Heart left ventricle (tissue), 16 donors: ENCODE data around the gene IFNGR2. TPM values are rescaled to one million over a fixed set of nuclear protein-coding genes. Genes with fewer than 3 reads are reported as not detected.

Experiments
- ATAC-seq, 4 donors: fragments of 200-7000 bp; cut with Tn5 transposase; one replicate each; pipeline ENCODE4 v1.9.1; 2020 to 2022; ENCODE audit warnings: moderate library complexity in 4 of 4, mild to moderate bottlenecking in 3 of 4, moderate number of reproducible peaks in 1 of 4
- DNase-seq, 5 donors: peaks; one replicate each; pipeline ENCODE4 v3.0.0-alpha.2; 2020
- H3K27ac ChIP-seq, 12 donors: fragments of 200-600 bp; sonication (generic) in 4 of 12; one replicate each; pipeline versions ENCODE4 v1.5.0 to v1.8.0; 2016 to 2022; ENCODE audit warnings: mild to moderate bottlenecking in 2 of 12
- H3K27me3 ChIP-seq, 9 donors: fragments of 200-600 bp; sonication (generic) in 2 of 9; one replicate each; pipeline versions ENCODE4 v1.5.1 to v1.8.0; 2016 to 2022; ENCODE audit warnings: mild to moderate bottlenecking in 3 of 9
- H3K36me3 ChIP-seq, 9 donors: fragments of 200-600 bp; sonication (generic) in 2 of 9; one replicate each; pipeline versions ENCODE4 v1.5.0 to v1.8.0; 2018 to 2022; ENCODE audit warnings: mild to moderate bottlenecking in 2 of 9
- H3K4me1 ChIP-seq, 12 donors: fragments of 200-600 bp; sonication (generic) in 4 of 12; one replicate each; pipeline versions ENCODE4 v1.5.0 to v1.8.0; 2016 to 2022; ENCODE audit warnings: mild to moderate bottlenecking in 3 of 12
- H3K4me3 ChIP-seq, 12 donors: fragments of 200-600 bp; sonication (generic) in 4 of 12; one replicate each; pipeline versions ENCODE4 v1.5.0 to v1.8.0; 2017 to 2022; ENCODE audit warnings: mild to moderate bottlenecking in 9 of 12, moderate library complexity in 4 of 12
- H3K9me3 ChIP-seq, 12 donors: fragments of 200-600 bp; sonication (generic) in 4 of 12; one replicate each; pipeline versions ENCODE4 v1.5.0 to v1.8.0; 2016 to 2022; ENCODE audit warnings: mild to moderate bottlenecking in 1 of 12
- POLR2A ChIP-seq, 2 donors: fragments of 450-650 bp; IDR thresholded peaks; one replicate each; pipeline ENCODE4 v1.6.1; 2017; ENCODE audit warnings: antibody characterized with exemption in 2 of 2, mild to moderate bottlenecking in 2 of 2, moderate library complexity in 2 of 2
- WGBS, 4 donors: extraction: QIAGEN DNeasy Blood & Tissue Kit in 2 of 4; methylation state at CpG; one replicate each; pipeline versions ENCODE4 v1.1.5 to v1.1.7; 2013 to 2018; 5-methylcytosine and 5-hydroxymethylcytosine counted together
- intact Hi-C, 10 donors: fragments of 100-400 bp; cut with DNase I; formaldehyde crosslinking; loops; one replicate each; pipeline versions ENCODE4 v1.11.1 to v1.14.2; 2022
- polyA plus RNA-seq, 2 donors: library from polyadenylated mRNA; stranded (reverse); fragments of 200-250 nt; gene quantifications; one replicate each; pipeline ENCODE4 v1.2.3, GENCODE V29; 2013
- total RNA-seq, 9 donors: library from RNA; depleted of rRNA in 2 of 9; stranded (reverse); fragments of >200 nt in 2 of 9; fragmentation: NEBNext Ultra II Directional in 3 of 9; extraction: Animal tissue kit (Norgen Biotek cat#: 25700) in 3 of 9; gene quantifications; one replicate each; pipeline versions ENCODE4 v1.1.0 to v1.2.4, GENCODE V29; 2016 to 2023
- TF ChIP-seq, protein P1 (sequence below), 12 donors: fragments of 200-600 bp; sonication (generic) in 4 of 12; IDR thresholded peaks; one replicate each; pipeline versions ENCODE4 v1.5.0 to v1.8.0; 2018 to 2022; ENCODE audit warnings: antibody characterized with exemption in 12 of 12, mild to moderate bottlenecking in 5 of 12
- donor health status: ischemic (EF 13 %, LVEDD 7.1; RV severe dilation, severe dysfunction).
- donor health status: healthy with polysubstance abuse.
- donor health status: DM: no; HTN: yes; CAD: no.
- donor health status: DM: no; HTN: no; CAD: no.
- donor health status: ischemic (EF 25% LVEDD 6.9; RV normal size, moderate dysfunction).
- donor health status: ischemic (EF 25% LVEDD 5.7; RV mildly dilated, moderate dysfunction).
- donor health status: healthy.
- donor health status: DM: yes; HTN: yes; CAD: no.
- donor health status: ischemic (EF 35%, LVEDD 5.7; RV mildly dilated, moderate dysfunction).
- donor health status: nonischemic (EF 11% LVEDD 7.7; RV severe dilation, severe dysfunction).
- donor health status: DM: yes; HTN: yes; CAD: no.
- donor health status: PGD.
- donor health status: ischemic (EF 29% LVEDD 5.4; RV normal size, mild dysfunction).
- donor health status: nonischemic (EF 23%, LVEDD 6.1; RV moderate dilation, normal function).

Gene IFNGR2
- total and polyA plus RNA-seq, 11 donors: 25.1 to 83.3 (median 33.5) TPM

DNA sequence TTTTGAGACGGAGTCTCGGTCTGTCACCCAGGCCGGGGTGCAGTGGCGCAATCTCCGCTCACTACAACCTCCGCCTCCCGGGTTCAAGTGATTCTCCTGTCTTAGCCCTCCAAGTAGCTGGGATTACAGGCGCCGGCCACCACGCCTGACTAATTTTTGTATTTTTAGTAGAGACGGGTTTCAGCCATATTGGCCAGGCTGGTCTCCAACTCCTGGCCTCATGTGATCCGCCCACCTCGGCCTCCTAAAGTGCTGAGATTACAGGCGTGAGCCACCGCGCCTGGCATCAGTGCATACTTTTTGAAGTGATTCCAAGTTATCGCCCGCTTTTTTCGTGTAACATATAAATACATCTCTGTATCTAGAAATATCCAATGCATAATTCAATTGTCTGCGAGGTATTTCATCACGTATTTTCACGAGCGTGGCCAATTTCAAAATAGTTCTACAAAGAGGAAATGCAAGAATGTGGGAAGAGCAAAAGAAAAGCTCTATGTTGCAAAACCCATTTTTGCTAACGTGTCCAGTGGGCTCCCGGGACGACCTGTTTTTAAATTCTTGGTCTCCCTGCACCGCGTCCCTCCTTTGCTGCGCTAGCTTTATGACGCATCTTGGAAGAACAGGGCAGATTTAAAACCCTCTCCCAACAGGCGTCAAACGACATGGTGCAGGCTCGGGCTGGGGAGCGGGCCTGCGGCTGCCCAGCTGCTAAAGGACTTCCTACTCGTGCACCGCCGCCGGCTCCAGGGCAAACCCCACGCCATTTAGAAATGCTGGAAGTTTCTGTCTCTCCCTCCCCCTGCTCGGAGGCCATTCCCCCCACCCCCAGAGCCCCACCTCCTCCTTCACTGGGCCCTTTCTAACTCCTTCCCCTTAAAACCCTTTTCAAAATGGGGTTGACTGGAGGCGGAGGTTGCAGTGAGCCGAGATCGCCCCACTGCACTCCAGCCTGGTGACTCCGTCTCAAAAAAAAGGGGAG is 923 bp upstream of the IFNGR2 start:
- ATAC-seq (peak; percentile 34 to 72 (median 68)), DNase-seq (peak; percentile 73 to 86 (median 75))
- peak overlapping the region; percentile 66 to 96 (median 88) for H3K4me3 ChIP-seq
- TF ChIP-seq POLR2A (IDR thresholded peaks at IDR 0.05): no peak
- TF ChIP-seq, protein P1, sequence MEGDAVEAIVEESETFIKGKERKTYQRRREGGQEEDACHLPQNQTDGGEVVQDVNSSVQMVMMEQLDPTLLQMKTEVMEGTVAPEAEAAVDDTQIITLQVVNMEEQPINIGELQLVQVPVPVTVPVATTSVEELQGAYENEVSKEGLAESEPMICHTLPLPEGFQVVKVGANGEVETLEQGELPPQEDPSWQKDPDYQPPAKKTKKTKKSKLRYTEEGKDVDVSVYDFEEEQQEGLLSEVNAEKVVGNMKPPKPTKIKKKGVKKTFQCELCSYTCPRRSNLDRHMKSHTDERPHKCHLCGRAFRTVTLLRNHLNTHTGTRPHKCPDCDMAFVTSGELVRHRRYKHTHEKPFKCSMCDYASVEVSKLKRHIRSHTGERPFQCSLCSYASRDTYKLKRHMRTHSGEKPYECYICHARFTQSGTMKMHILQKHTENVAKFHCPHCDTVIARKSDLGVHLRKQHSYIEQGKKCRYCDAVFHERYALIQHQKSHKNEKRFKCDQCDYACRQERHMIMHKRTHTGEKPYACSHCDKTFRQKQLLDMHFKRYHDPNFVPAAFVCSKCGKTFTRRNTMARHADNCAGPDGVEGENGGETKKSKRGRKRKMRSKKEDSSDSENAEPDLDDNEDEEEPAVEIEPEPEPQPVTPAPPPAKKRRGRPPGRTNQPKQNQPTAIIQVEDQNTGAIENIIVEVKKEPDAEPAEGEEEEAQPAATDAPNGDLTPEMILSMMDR (IDR thresholded peaks at IDR 0.05): no peak
- no peaks in the 10 kb centered on the region for H3K9me3 ChIP-seq
- intact Hi-C loops: no loop called here
- peaks cover 0 to 74% (median 27%) of the 10 kb centered on the region in 12 donors for H3K4me1 ChIP-seq
- H3K27ac ChIP-seq: peak overlapping the region; percentile 71 to 100 (median 94)
- no peaks in the 10 kb centered on the region for H3K27me3 ChIP-seq
- H3K36me3 ChIP-seq: peaks cover 0 to 19% (median 0%) of the 10 kb centered on the region in 9 donors
- 51 to 57% (median 55%) methylated on average over 39 to 45 of the region's 45 CpGs for WGBS, 4 donors

DNA sequence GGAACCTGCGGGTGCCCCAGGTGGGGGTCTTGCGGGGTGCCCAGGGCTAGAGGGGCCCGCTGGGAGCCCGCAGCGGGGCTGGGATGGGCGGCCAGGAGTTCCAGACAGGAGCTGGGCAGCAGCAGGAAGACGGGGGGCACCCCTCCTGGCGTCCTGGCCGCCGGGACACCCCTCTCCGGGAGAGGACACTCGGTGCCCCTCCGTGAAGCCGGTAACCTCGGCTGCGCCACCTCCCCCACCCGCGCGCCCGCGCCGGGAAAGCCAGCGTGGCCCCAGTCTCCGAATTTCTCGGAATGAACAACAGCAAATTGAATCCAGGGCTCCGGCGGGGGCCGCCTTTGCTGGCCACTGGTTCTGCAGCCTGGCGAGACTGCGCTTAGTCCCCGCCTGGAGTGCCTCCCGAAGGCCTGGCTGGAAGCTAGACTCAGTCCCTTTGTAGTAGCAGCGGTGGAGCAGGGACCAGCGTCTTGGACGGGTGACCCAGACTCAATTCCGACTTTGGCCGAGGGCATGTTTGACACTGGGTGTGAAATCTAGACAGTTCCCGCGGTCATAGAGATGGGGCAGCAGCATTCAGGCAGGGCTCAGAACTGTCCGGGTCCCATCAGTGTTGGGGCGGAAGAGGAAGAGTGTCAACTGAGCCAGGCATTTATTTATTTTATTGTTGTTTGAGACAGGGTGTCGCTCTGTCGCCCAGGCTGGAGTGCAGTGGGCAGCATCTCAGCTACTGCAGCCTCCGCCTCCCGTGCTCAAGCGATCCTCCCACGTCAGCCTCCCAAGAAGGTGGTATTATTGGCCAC is 773 bp downstream of the IFNGR2 start:
- H3K4me3 ChIP-seq: peak overlapping the region; percentile 66 to 96 (median 88)
- intact Hi-C loops: no loop called here
- ATAC-seq: peak; percentile 32 to 69 (median 61)

DNA sequence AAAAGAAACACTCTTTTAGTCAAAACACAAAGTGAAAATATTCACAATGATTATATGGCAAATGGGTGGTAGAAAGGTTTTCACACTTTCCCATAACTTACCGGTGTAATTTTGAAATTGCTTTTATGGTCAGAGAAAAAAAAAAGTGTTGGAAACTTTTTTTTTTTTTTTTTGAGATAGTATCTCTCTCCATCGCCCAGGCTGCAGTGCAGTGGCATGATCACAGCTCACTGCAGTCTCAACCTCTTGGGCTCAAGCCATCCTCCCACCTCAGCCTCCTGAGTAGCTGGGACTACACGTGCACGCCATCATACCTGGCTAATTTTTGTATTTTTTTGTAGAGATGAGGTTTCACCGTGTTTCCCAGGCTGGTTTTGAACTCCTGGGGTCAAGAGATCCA is 3.3 kb downstream of the IFNGR2 start:
- Histone ChIP-seq H3K27me3 (no peaks in the 10 kb centered on the region), H3K4me3 (peak overlapping the region in 1 of 12 donors; percentile 96), H3K9me3 (no peaks in the 10 kb centered on the region), H3K36me3 (peaks cover 0 to 40% (median 4%) of the 10 kb centered on the region in 9 donors), H3K4me1 (peaks cover 0 to 74% (median 27%) of the 10 kb centered on the region in 12 donors), H3K27ac (no peak overlapping the region)
- TF ChIP-seq POLR2A (IDR thresholded peaks at IDR 0.05): no peak
- TF ChIP-seq, protein P1 (IDR thresholded peaks at IDR 0.05): no peak
- DNase-seq: no peak
- ATAC-seq: no peak
- intact Hi-C loops: no loop called here
- WGBS, 4 donors: 71 to 88% (median 76%) methylated on average over 5 of the region's 5 CpGs

More for the DNA sequence above, 773 bp downstream of the IFNGR2 start:
- peaks cover 0 to 29% (median 0%) of the 10 kb centered on the region in 9 donors for H3K36me3 ChIP-seq
- TF ChIP-seq, protein P1 (IDR thresholded peaks at IDR 0.05): peak in 2 of 12 donors; percentile 3 to 15
- peak in 1 of 2 donors; percentile 13 for TF ChIP-seq POLR2A (IDR thresholded peaks at IDR 0.05)
- H3K9me3 ChIP-seq: no peaks in the 10 kb centered on the region
- H3K4me1 ChIP-seq: peaks cover 0 to 75% (median 27%) of the 10 kb centered on the region in 12 donors
- peak; percentile 64 to 84 (median 70) for DNase-seq
- H3K27me3 ChIP-seq: no peaks in the 10 kb centered on the region
- peak overlapping the region; percentile 71 to 100 (median 94) for H3K27ac ChIP-seq
- 5 to 36% (median 9%) methylated on average over 8 to 47 of the region's 47 CpGs for WGBS, 4 donors
